Measurements from ENCODE around the gene HOXA3. TPM values are rescaled to one million over a fixed set of nuclear protein-coding genes. Genes with fewer than 3 reads are reported as not detected.

The HOXA3 gene
- 10 to 100 TPM in 1 of 2 donors, 1 to 10 TPM in 1; 6.5 to 29.3 TPM for total RNA-seq

- ATAC-seq (ENCODE audit: insufficient number of reproducible peaks, low FRiP score, low read depth), result peak; percentile 5
- Histone ChIP-seq H3K4me1 (ENCODE audit: control insufficient read depth in 1 of 2, low read depth in 2 of 2) (peaks cover 14 to 52% of the 10 kb centered on the region in 2 donors), H3K27me3 (replicated peaks; ENCODE audit: insufficient read depth) (no peaks in the 10 kb centered on the region), H3K27ac (peak within 1 kb of the TSS; percentile 62 to 85), H3K4me3 (peak within 1 kb of the TSS; percentile 71), H3K9me3 (no peaks in the 10 kb centered on the region), H3K36me3 (no peaks in the 10 kb centered on the region)
- no peak for DNase-seq (ENCODE audit: low spot score)
- TF ChIP-seq CTCF (IDR thresholded peaks at IDR 0.05), result no peak
Observed at GRCh38 chr7:27151931-27152815, at the start of gene HOXA3. Gene HOXA3, minus strand, starts transcription at chr7:27152583. Its CDS starts 41,943 bp downstream, at chr7:27110640.

GRCh38 chr7:27201580-27202017 is 49.2 kb upstream of the HOXA3 start:
- ATAC-seq (ENCODE audit: insufficient number of reproducible peaks, low FRiP score, low read depth), result no peak
- Histone ChIP-seq H3K4me1 (ENCODE audit: control insufficient read depth in 1 of 2, low read depth in 2 of 2) (peaks cover 16 to 41% of the 10 kb centered on the region in 2 donors), H3K4me3 (peak overlapping the region; percentile 61), H3K27ac (no peak overlapping the region), H3K36me3 (no peaks in the 10 kb centered on the region), H3K9me3 (no peaks in the 10 kb centered on the region), H3K27me3 (replicated peaks; ENCODE audit: insufficient read depth) (peaks cover 81% of the 10 kb centered on the region)
- TF ChIP-seq CTCF (IDR thresholded peaks at IDR 0.05), result no peak
- no peak for DNase-seq (ENCODE audit: low spot score)

- H3K4me1 ChIP-seq (ENCODE audit: control insufficient read depth in 1 of 2, low read depth in 2 of 2), result peaks cover 16 to 41% of the 10 kb centered on the region in 2 donors
- peaks cover 79% of the 10 kb centered on the region for H3K27me3 ChIP-seq (replicated peaks; ENCODE audit: insufficient read depth)
- no peak overlapping the region for H3K27ac ChIP-seq
- no peaks in the 10 kb centered on the region for H3K9me3 ChIP-seq
- no peak for ATAC-seq (ENCODE audit: insufficient number of reproducible peaks, low FRiP score, low read depth)
- no peak for DNase-seq (ENCODE audit: low spot score)
- peak overlapping the region; percentile 61 for H3K4me3 ChIP-seq
- H3K36me3 ChIP-seq, result no peaks in the 10 kb centered on the region
- no peak for TF ChIP-seq CTCF (IDR thresholded peaks at IDR 0.05)
Observed at GRCh38 chr7:27200761-27201579, 48.6 kb upstream of the HOXA3 start.

- H3K36me3 ChIP-seq, result no peaks in the 10 kb centered on the region
- H3K27me3 ChIP-seq (replicated peaks; ENCODE audit: insufficient read depth), result peaks cover 81% of the 10 kb centered on the region
- no peak within 1 kb of the TSS for H3K27ac ChIP-seq
- no peaks in the 10 kb centered on the region for H3K9me3 ChIP-seq
- DNase-seq (ENCODE audit: low spot score) (no peak), ATAC-seq (ENCODE audit: insufficient number of reproducible peaks, low FRiP score, low read depth) (no peak)
- H3K4me1 ChIP-seq (ENCODE audit: control insufficient read depth in 1 of 2, low read depth in 2 of 2), result peaks cover 15 to 36% of the 10 kb centered on the region in 2 donors
- H3K4me3 ChIP-seq, result peak within 1 kb of the TSS; percentile 61
- TF ChIP-seq CTCF (IDR thresholded peaks at IDR 0.05), result no peak
Observed at GRCh38 chr7:27199849-27200760, 47.7 kb upstream of the HOXA3 start, which contains the start of gene HOXA13. Gene HOXA13, minus strand, starts transcription at chr7:27200091. Its CDS starts 14 bp downstream, at chr7:27200077.

Data from thoracic aorta (tissue), 2 donors.